ENCODE results near the gene FRMD4B. TPM values are rescaled to one million over a fixed set of nuclear protein-coding genes. Genes with fewer than 3 reads are reported as not detected.

The FRMD4B gene
- total and polyA plus RNA-seq, 2 experiments from 2014 or later: not detected

GRCh38 chr3:69204315-69204957 is 181.5 kb downstream of the FRMD4B start:
- DNase-seq: peak; percentile 20
- H4K20me1 ChIP-seq (ENCODE audit: insufficient read depth): no peaks in the 10 kb centered on the region
- in situ Hi-C loops (cut with MboI): no loop called here

DNA sequence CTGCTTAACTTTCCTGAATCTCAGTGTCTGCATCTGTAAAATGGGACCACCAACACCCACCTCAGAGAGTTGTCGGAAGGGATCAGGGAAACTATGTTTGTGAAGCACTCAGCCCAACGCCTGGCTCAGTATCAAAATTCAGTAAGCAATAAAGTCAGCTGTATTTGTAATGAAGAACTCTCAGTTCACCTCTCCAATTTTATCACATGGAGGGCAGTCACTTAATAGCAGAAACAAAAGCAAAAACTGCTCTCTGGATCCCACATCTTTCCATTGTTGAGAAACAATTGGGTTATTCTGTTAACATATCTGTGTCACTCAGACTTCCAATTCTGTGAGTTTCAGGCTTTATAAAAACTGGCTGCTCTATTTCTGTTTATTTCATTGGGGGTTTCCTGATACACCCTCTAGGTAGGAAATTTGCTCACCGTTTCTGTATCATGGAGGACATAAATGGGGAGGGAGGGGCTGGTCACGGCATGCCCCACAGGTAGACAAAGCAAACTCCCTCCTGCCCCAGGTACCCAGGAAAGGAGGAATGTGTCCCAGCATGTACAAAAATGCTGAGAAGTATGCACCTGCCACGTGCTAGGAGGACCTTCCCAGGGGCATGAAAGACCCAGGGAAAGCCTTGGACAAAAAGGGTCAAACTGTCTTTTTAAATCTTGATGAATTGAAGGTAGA is 182.1 kb downstream of the FRMD4B start:
- Histone ChIP-seq H3K4me2 (ENCODE audit: unreplicated experiment) (no peak overlapping the region), H3K9me3 (ENCODE audit: low read depth) (no peaks in the 10 kb centered on the region), H4K20me1 (ENCODE audit: insufficient read depth) (no peaks in the 10 kb centered on the region), H3K9ac (no peak overlapping the region), H3K4me1 (ENCODE audit: insufficient read depth) (no peaks in the 10 kb centered on the region), H3K79me2 (ENCODE audit: insufficient read depth) (no peaks in the 10 kb centered on the region), H3K27me3 (replicated peaks; ENCODE audit: insufficient read depth) (peaks cover 53% of the 10 kb centered on the region), H3K9me2 (ENCODE audit: insufficient read depth) (no peaks in the 10 kb centered on the region), H3K36me3 (ENCODE audit: low read depth) (no peaks in the 10 kb centered on the region), H3K27ac (no peak overlapping the region), H3K4me3 (no peak overlapping the region), H3F3A (ENCODE audit: insufficient read depth) (no peaks in the 10 kb centered on the region), H2AFZ (no peak overlapping the region)
- WGBS, 2 experiments (ENCODE audit: low coverage in 1 of 2, low lambda C conversion rate in 2 of 2, missing lambda C conversion rate in 2 of 2): 71 to 76% methylated on average over 5 of the region's 5 CpGs
- no peak for DNase-seq
- TF ChIP-seq EZH2phosphoT487 (IDR thresholded peaks at IDR 0.05; ENCODE audit: insufficient read depth, low read depth) (no peak), EZH2 (IDR thresholded peaks at IDR 0.05; ENCODE audit: insufficient read depth, poor library complexity, severe bottlenecking) (no peak)
- in situ Hi-C loops (cut with MboI): no loop called here

More at GRCh38 chr3:69204315-69204957, 181.5 kb downstream of the FRMD4B start:
- no peak overlapping the region for H3K9ac ChIP-seq
- H3K4me3 ChIP-seq: no peak overlapping the region
- no peak overlapping the region for H3K27ac ChIP-seq
- H3K27me3 ChIP-seq (replicated peaks; ENCODE audit: insufficient read depth): peaks cover 55% of the 10 kb centered on the region
- 37 to 41% methylated on average over 8 of the region's 8 CpGs for WGBS, 2 experiments (ENCODE audit: low coverage in 1 of 2, low lambda C conversion rate in 2 of 2, missing lambda C conversion rate in 2 of 2)
- no peaks in the 10 kb centered on the region for H3K9me2 ChIP-seq (ENCODE audit: insufficient read depth)
- no peak for TF ChIP-seq EZH2phosphoT487 (IDR thresholded peaks at IDR 0.05; ENCODE audit: insufficient read depth, low read depth)
- TF ChIP-seq EZH2 (IDR thresholded peaks at IDR 0.05; ENCODE audit: insufficient read depth, poor library complexity, severe bottlenecking): no peak
- H3K9me3 ChIP-seq (ENCODE audit: low read depth): no peaks in the 10 kb centered on the region
- H3K4me2 ChIP-seq (ENCODE audit: unreplicated experiment): no peak overlapping the region
- H3F3A ChIP-seq (ENCODE audit: insufficient read depth): no peaks in the 10 kb centered on the region
- H3K4me1 ChIP-seq (ENCODE audit: insufficient read depth): no peaks in the 10 kb centered on the region
- H3K79me2 ChIP-seq (ENCODE audit: insufficient read depth): no peaks in the 10 kb centered on the region
- no peaks in the 10 kb centered on the region for H3K36me3 ChIP-seq (ENCODE audit: low read depth)
- H2AFZ ChIP-seq: no peak overlapping the region

DNA sequence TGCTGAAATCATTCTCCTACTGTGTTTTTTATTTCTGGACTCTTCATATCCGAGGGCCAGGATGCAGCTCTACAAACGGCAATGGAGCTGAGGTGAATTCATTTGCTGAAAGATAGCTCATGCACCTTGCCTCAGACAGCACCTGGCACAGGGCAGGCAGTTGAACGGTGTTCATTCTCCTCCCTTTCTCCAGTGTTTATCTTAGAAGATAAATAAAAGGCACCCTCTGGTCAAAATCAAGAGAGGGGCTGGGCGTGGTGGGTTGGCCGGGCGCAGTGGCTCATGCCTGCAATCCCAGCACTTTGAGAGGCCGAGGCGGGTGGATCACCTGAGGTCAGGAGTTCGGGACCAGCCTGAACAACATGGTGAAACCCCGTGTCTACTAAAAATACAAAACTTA is 184.2 kb downstream of the FRMD4B start:
- H3K9me3 ChIP-seq (ENCODE audit: low read depth): no peaks in the 10 kb centered on the region
- H3K27ac ChIP-seq: no peak overlapping the region
- H3K4me2 ChIP-seq (ENCODE audit: unreplicated experiment): no peak overlapping the region
- no peak overlapping the region for H2AFZ ChIP-seq
- H3K4me3 ChIP-seq: no peak overlapping the region
- WGBS, 2 experiments (ENCODE audit: low coverage in 1 of 2, low lambda C conversion rate in 2 of 2, missing lambda C conversion rate in 2 of 2): 65 to 69% methylated on average over 10 of the region's 10 CpGs
- H3K4me1 ChIP-seq (ENCODE audit: insufficient read depth): no peaks in the 10 kb centered on the region
- no peaks in the 10 kb centered on the region for H4K20me1 ChIP-seq (ENCODE audit: insufficient read depth)
- no peaks in the 10 kb centered on the region for H3F3A ChIP-seq (ENCODE audit: insufficient read depth)
- no peaks in the 10 kb centered on the region for H3K36me3 ChIP-seq (ENCODE audit: low read depth)
- no peak for TF ChIP-seq EZH2 (IDR thresholded peaks at IDR 0.05; ENCODE audit: insufficient read depth, poor library complexity, severe bottlenecking)
- no peak for TF ChIP-seq EZH2phosphoT487 (IDR thresholded peaks at IDR 0.05; ENCODE audit: insufficient read depth, low read depth)
- no peak for DNase-seq
- no peaks in the 10 kb centered on the region for H3K79me2 ChIP-seq (ENCODE audit: insufficient read depth)
- no peaks in the 10 kb centered on the region for H3K9me2 ChIP-seq (ENCODE audit: insufficient read depth)
- H3K9ac ChIP-seq: no peak overlapping the region
- in situ Hi-C loops (cut with MboI): no loop called here
- H3K27me3 ChIP-seq (replicated peaks; ENCODE audit: insufficient read depth): peaks cover 51% of the 10 kb centered on the region

- Histone ChIP-seq H3K4me3 (no peak overlapping the region), H3K27me3 (replicated peaks; ENCODE audit: insufficient read depth) (peaks cover 62% of the 10 kb centered on the region), H3K9ac (no peak overlapping the region), H2AFZ (no peak overlapping the region), H3K36me3 (ENCODE audit: low read depth) (no peaks in the 10 kb centered on the region), H3K27ac (no peak overlapping the region), H4K20me1 (ENCODE audit: insufficient read depth) (no peaks in the 10 kb centered on the region), H3F3A (ENCODE audit: insufficient read depth) (no peaks in the 10 kb centered on the region), H3K9me3 (ENCODE audit: low read depth) (no peaks in the 10 kb centered on the region), H3K79me2 (ENCODE audit: insufficient read depth) (no peaks in the 10 kb centered on the region), H3K9me2 (ENCODE audit: insufficient read depth) (no peaks in the 10 kb centered on the region), H3K4me2 (ENCODE audit: unreplicated experiment) (no peak overlapping the region), H3K4me1 (ENCODE audit: insufficient read depth) (no peaks in the 10 kb centered on the region)
- no peak for TF ChIP-seq EZH2 (IDR thresholded peaks at IDR 0.05; ENCODE audit: insufficient read depth, poor library complexity, severe bottlenecking)
- TF ChIP-seq EZH2phosphoT487 (IDR thresholded peaks at IDR 0.05; ENCODE audit: insufficient read depth, low read depth): no peak
- in situ Hi-C loops (cut with MboI): no loop called here
- no peak for DNase-seq
- 56 to 64% methylated on average over 10 of the region's 10 CpGs for WGBS, 2 experiments (ENCODE audit: low coverage in 1 of 2, low lambda C conversion rate in 2 of 2, missing lambda C conversion rate in 2 of 2)
These were observed 185.4 kb downstream of the FRMD4B start for GRCh38 chr3:69200384-69201068.
